Measurements from ENCODE around the gene PHF13. TPM values are rescaled to one million over a fixed set of nuclear protein-coding genes. Genes with fewer than 3 reads are reported as not detected.

Gene PHF13
- total and polyA plus RNA-seq, 2 donors (not counting 1 experiment from before 2014, with no cell fraction given): 12.1 to 13.7 TPM

DNA sequence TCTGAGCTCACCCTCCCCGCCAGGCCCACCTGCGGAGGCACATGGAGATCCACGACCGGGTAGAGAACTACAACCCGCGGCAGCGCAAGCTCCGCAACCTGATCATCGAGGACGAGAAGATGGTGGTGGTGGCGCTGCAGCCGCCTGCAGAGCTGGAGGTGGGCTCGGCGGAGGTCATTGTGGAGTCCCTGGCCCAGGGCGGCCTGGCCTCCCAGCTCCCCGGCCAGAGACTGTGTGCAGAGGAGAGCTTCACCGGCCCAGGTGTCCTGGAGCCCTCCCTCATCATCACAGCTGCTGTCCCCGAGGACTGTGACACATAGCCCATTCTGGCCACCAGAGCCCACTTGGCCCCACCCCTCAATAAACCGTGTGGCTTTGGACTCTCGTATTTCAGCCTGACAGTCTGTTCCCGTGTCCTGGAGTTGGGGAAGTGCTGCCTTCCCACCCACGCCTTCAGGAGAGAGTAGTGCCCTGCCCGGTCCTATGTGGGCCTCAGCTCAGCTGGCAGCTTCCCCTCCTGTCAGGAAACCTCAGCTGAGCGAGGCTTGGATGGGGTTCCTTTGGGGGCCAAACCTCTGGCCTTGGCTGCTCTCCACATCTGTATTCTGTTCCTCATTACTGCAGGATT, 24.5 kb upstream of the PHF13 start:
- Histone ChIP-seq H3K79me2 (ENCODE audit: control insufficient read depth, insufficient read depth, low read length) (peaks cover 8% of the 10 kb centered on the region), H3K9me3 (ENCODE audit: control insufficient read depth, insufficient read depth, low read depth, low read length) (no peaks in the 10 kb centered on the region), H3K4me2 (ENCODE audit: extremely low read depth, insufficient read depth, low read length) (no peak overlapping the region), H2AFZ (ENCODE audit: low read length) (no peak overlapping the region), H4K20me1 (ENCODE audit: control insufficient read depth, extremely low read depth, insufficient read depth, low read length) (no peaks in the 10 kb centered on the region), H3K36me3 (ENCODE audit: control insufficient read depth, insufficient read depth, low read length) (peaks cover 22% of the 10 kb centered on the region), H3K27me3 (ENCODE audit: control insufficient read depth, insufficient read depth, low read length) (no peaks in the 10 kb centered on the region), H3K4me1 (ENCODE audit: control insufficient read depth, extremely low read depth, insufficient read depth, low read length) (no peaks in the 10 kb centered on the region), H3K27ac (ENCODE audit: insufficient read depth, low read length) (no peak overlapping the region), H3K9ac (ENCODE audit: insufficient read depth, low read length) (no peak overlapping the region), H3K4me3 (replicated peaks in 1 of 4; ENCODE audit: control extremely low read depth in 1 of 4, insufficient read depth in 1 of 4, low read depth in 3 of 4, low read length in 4 of 4) (no peak overlapping the region)
- no peak for TF ChIP-seq EZH2 (IDR thresholded peaks at IDR 0.05; ENCODE audit: low read length, missing control alignments)
- TF ChIP-seq, protein P1, sequence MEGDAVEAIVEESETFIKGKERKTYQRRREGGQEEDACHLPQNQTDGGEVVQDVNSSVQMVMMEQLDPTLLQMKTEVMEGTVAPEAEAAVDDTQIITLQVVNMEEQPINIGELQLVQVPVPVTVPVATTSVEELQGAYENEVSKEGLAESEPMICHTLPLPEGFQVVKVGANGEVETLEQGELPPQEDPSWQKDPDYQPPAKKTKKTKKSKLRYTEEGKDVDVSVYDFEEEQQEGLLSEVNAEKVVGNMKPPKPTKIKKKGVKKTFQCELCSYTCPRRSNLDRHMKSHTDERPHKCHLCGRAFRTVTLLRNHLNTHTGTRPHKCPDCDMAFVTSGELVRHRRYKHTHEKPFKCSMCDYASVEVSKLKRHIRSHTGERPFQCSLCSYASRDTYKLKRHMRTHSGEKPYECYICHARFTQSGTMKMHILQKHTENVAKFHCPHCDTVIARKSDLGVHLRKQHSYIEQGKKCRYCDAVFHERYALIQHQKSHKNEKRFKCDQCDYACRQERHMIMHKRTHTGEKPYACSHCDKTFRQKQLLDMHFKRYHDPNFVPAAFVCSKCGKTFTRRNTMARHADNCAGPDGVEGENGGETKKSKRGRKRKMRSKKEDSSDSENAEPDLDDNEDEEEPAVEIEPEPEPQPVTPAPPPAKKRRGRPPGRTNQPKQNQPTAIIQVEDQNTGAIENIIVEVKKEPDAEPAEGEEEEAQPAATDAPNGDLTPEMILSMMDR (conservative IDR thresholded peaks at IDR 0.05 in 1 of 2, IDR thresholded peaks at IDR 0.05 in 1 of 2; ENCODE audit: low read depth in 1 of 2, low read length in 2 of 2): no peak
- DNase-seq (ENCODE audit: low read depth in 2 of 2): no peak

DNA sequence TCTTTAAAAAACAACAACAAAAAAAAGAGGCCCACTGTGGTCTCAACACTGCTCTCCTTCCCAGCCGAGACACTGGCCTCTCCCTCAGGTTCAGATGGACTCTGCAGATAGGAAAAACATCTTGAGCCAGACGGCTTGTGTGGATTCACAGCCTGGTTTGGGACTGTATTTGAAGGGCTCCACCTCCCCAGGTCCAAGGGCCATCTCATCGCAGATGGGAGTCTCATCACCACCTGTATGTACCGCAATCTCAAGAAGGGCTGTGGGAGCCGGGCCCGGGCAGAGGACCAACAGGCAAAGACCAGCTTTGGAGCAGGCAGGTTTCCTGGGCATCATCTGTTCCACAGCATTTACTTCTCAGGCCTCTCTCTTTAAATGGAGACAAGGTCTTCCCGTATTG, 23.5 kb upstream of the PHF13 start:
- Histone ChIP-seq H3K4me2 (ENCODE audit: extremely low read depth, insufficient read depth, low read length) (no peak overlapping the region), H3K27me3 (ENCODE audit: control insufficient read depth, insufficient read depth, low read length) (no peaks in the 10 kb centered on the region), H2AFZ (ENCODE audit: low read length) (no peak overlapping the region), H3K9me3 (ENCODE audit: control insufficient read depth, insufficient read depth, low read depth, low read length) (no peaks in the 10 kb centered on the region), H3K4me1 (ENCODE audit: control insufficient read depth, extremely low read depth, insufficient read depth, low read length) (no peaks in the 10 kb centered on the region), H3K79me2 (ENCODE audit: control insufficient read depth, insufficient read depth, low read length) (peaks cover 11% of the 10 kb centered on the region), H3K9ac (ENCODE audit: insufficient read depth, low read length) (no peak overlapping the region), H3K4me3 (replicated peaks in 1 of 4; ENCODE audit: control extremely low read depth in 1 of 4, insufficient read depth in 1 of 4, low read depth in 3 of 4, low read length in 4 of 4) (no peak overlapping the region), H3K36me3 (ENCODE audit: control insufficient read depth, insufficient read depth, low read length) (peaks cover 25% of the 10 kb centered on the region), H4K20me1 (ENCODE audit: control insufficient read depth, extremely low read depth, insufficient read depth, low read length) (no peaks in the 10 kb centered on the region), H3K27ac (ENCODE audit: insufficient read depth, low read length) (no peak overlapping the region)
- TF ChIP-seq EZH2 (IDR thresholded peaks at IDR 0.05; ENCODE audit: low read length, missing control alignments): no peak
- TF ChIP-seq, protein P1 (conservative IDR thresholded peaks at IDR 0.05 in 1 of 2, IDR thresholded peaks at IDR 0.05 in 1 of 2; ENCODE audit: low read depth in 1 of 2, low read length in 2 of 2): no peak
- DNase-seq (ENCODE audit: low read depth in 2 of 2): no peak

DNA sequence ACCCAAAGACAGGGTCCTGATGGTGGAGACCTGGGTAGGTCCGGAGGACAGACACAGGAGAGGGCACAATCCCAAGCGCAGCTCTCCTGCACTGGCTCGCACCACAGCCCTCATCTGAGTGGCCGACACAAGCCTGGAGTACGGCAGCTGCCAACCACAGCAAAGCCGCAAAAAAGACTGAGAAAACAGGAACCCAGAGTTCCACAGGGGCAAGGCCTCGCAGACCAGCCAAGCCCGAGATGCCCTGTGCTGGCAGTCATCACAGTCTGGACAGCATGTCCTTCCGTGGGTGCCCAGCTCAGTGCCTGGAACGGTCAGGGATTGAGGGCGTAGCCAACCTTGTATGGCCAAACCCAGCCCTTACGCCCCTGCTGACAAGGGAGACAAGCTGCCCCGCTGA, 22.3 kb upstream of the PHF13 start:
- Histone ChIP-seq H2AFZ (ENCODE audit: low read length) (no peak overlapping the region), H3K4me1 (ENCODE audit: control insufficient read depth, extremely low read depth, insufficient read depth, low read length) (no peaks in the 10 kb centered on the region), H3K36me3 (ENCODE audit: control insufficient read depth, insufficient read depth, low read length) (peaks cover 32% of the 10 kb centered on the region), H3K79me2 (ENCODE audit: control insufficient read depth, insufficient read depth, low read length) (peaks cover 22% of the 10 kb centered on the region), H3K4me3 (replicated peaks in 1 of 4; ENCODE audit: control extremely low read depth in 1 of 4, insufficient read depth in 1 of 4, low read depth in 3 of 4, low read length in 4 of 4) (no peak overlapping the region), H3K4me2 (ENCODE audit: extremely low read depth, insufficient read depth, low read length) (no peak overlapping the region), H3K9me3 (ENCODE audit: control insufficient read depth, insufficient read depth, low read depth, low read length) (no peaks in the 10 kb centered on the region), H3K9ac (ENCODE audit: insufficient read depth, low read length) (no peak overlapping the region), H3K27me3 (ENCODE audit: control insufficient read depth, insufficient read depth, low read length) (no peaks in the 10 kb centered on the region), H4K20me1 (ENCODE audit: control insufficient read depth, extremely low read depth, insufficient read depth, low read length) (no peaks in the 10 kb centered on the region), H3K27ac (ENCODE audit: insufficient read depth, low read length) (no peak overlapping the region)
- TF ChIP-seq, protein P1 (conservative IDR thresholded peaks at IDR 0.05 in 1 of 2, IDR thresholded peaks at IDR 0.05 in 1 of 2; ENCODE audit: low read depth in 1 of 2, low read length in 2 of 2): no peak
- TF ChIP-seq EZH2 (IDR thresholded peaks at IDR 0.05; ENCODE audit: low read length, missing control alignments): no peak
- no peak for DNase-seq (ENCODE audit: low read depth in 2 of 2)

Measured in fibroblast of lung (primary cell).